Neural cell (in vitro differentiated cells): ENCODE data around the gene SHISAL1.

Experiments
- CTCF ChIP-seq: fragments of 450-650 bp; IDR thresholded peaks from 2 replicates; pipeline ENCODE4 v1.5.1; 2014; ENCODE audit warnings: antibody characterized with exemption, mild to moderate bottlenecking, moderate library complexity; ENCODE audit not compliant: poor library complexity, severe bottlenecking
- EP300 ChIP-seq: fragments of 450-650 bp; conservative IDR thresholded peaks from 2 replicates; pipeline ENCODE4 v1.6.1; 2014; ENCODE audit warnings: antibody characterized with exemption, mild to moderate bottlenecking, moderate library complexity; ENCODE audit not compliant: poor library complexity, severe bottlenecking
- EZH2 ChIP-seq: fragments of 200-600, 300-800 bp; shearing (Covaris generic), sonication (generic); IDR thresholded peaks from 2 replicates; pipeline ENCODE4 v1.6.1; 2014; ENCODE audit warnings: antibody characterized with exemption, low read length, borderline replicate concordance, mild to moderate bottlenecking; ENCODE audit not compliant: insufficient read depth, poor library complexity, severe bottlenecking
- RAD21 ChIP-seq: fragments of 450-650 bp; conservative IDR thresholded peaks from 2 replicates; pipeline ENCODE4 v1.6.1; 2014; ENCODE audit warnings: antibody characterized with exemption, mild to moderate bottlenecking, moderate library complexity
- REST ChIP-seq: IDR thresholded peaks from 2 replicates; pipeline ENCODE4 v1.6.1; 2012; ENCODE audit warnings: borderline replicate concordance

- TF ChIP-seq RAD21 (no peak), REST (no peak), EZH2 (no peak), CTCF (no peak), EP300 (no peak)
Observed at GRCh38 chr22:44287741-44288140, 25.0 kb downstream of the SHISAL1 start.
